ENCODE measurements around the gene LRRC27.
A peak's percentile ranks its signal among the peaks of the same experiment; 100 is the strongest.

Gene LRRC27

GRCh38 chr10:132307823-132308586 is 24.0 kb upstream of the LRRC27 start, which contains the start of gene STK32C:
TSS of gene STK32C (minus strand) at chr10:132307950. CDS start at chr10:132307833, 117 bp downstream.
- H3K4me3 ChIP-seq (ENCODE audit: low read length), result peak within 1 kb of the TSS; percentile 79
- DNase-seq (ENCODE audit: low read depth), result peak; percentile 87
- TF ChIP-seq, protein P1, sequence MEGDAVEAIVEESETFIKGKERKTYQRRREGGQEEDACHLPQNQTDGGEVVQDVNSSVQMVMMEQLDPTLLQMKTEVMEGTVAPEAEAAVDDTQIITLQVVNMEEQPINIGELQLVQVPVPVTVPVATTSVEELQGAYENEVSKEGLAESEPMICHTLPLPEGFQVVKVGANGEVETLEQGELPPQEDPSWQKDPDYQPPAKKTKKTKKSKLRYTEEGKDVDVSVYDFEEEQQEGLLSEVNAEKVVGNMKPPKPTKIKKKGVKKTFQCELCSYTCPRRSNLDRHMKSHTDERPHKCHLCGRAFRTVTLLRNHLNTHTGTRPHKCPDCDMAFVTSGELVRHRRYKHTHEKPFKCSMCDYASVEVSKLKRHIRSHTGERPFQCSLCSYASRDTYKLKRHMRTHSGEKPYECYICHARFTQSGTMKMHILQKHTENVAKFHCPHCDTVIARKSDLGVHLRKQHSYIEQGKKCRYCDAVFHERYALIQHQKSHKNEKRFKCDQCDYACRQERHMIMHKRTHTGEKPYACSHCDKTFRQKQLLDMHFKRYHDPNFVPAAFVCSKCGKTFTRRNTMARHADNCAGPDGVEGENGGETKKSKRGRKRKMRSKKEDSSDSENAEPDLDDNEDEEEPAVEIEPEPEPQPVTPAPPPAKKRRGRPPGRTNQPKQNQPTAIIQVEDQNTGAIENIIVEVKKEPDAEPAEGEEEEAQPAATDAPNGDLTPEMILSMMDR (conservative IDR thresholded peaks at IDR 0.05; ENCODE audit: low read length), result no peak

GRCh38 chr10:132308587-132309470 is 23.2 kb upstream of the LRRC27 start:
- TF ChIP-seq, protein P1 (conservative IDR thresholded peaks at IDR 0.05; ENCODE audit: low read length), result no peak
- peak overlapping the region; percentile 79 for H3K4me3 ChIP-seq (ENCODE audit: low read length)

GRCh38 chr10:132309471-132309865 is 22.5 kb upstream of the LRRC27 start:
- no peak overlapping the region for H3K4me3 ChIP-seq (ENCODE audit: low read length)
- DNase-seq (ENCODE audit: low read depth), result no peak
- TF ChIP-seq, protein P1 (conservative IDR thresholded peaks at IDR 0.05; ENCODE audit: low read length), result no peak

More at GRCh38 chr10:132308587-132309470, 23.2 kb upstream of the LRRC27 start:
- DNase-seq (ENCODE audit: low read depth), result no peak

GRCh38 chr10:132309879-132310591 is 22.0 kb upstream of the LRRC27 start:
- no peak for DNase-seq (ENCODE audit: low read depth)
- TF ChIP-seq, protein P1 (conservative IDR thresholded peaks at IDR 0.05; ENCODE audit: low read length), result no peak
- H3K4me3 ChIP-seq (ENCODE audit: low read length), result no peak overlapping the region

DNA sequence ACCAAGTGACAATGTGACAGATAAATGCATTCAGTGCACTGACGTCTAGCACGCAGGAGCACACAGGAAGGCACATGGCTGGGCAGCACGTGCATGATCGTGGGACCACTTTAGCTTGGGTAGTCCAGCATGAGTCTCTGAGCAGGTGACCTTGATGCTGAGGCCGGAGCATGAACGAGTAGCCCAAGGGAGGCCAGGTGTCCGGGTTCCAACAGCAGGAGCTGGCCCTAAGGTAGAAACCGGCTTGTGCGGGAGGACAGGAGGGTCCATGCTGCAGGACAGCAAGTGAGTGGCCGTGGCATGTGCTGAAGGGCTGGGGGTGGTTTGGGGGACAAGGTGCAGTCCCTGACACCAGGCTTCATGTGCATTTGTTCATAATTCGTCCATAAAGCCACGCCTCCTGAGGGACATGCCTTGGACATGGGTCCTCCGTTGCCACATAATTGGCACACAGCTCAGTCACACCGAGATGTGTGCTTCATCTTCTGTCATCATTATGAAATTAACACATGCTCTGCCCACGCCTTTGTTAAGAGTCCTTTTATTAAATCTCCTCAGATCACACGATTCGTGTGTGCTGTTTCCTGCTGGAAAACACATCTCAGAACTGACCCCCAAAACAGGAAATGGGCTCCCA is 21.2 kb upstream of the LRRC27 start:
- TF ChIP-seq, protein P1 (conservative IDR thresholded peaks at IDR 0.05; ENCODE audit: low read length), result no peak
- no peak for DNase-seq (ENCODE audit: low read depth)

DNA sequence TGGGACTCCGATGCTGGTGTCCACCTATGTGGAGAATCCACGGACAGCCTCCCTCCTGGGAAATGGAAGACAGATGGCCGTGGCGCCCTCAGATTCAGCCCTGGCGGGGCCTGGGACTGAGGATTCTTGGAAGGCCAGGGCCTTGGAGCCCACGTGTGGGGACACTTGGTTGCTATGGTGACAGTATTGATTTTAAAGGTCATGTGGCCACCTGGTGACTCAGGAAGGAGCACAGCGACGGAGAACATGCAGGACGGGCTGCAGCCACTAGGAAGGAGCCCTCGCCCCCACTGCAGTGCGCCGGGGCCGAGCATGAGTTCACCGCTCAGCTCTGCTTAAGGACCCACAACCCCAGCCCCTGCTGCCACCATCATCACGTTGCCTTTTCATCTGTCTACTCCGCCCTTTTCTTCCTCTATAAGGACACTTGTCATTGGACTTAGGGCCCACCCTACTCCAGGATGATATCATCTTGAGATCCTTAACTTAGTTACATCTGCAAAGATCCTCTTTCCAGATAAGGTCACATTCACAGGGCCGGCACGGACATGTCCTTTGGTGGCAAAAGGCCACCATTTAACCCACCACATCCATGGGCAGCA is 20.6 kb upstream of the LRRC27 start:
- TF ChIP-seq, protein P1 (conservative IDR thresholded peaks at IDR 0.05; ENCODE audit: low read length), result no peak
- no peak for DNase-seq (ENCODE audit: low read depth)

More for the DNA sequence above, 21.2 kb upstream of the LRRC27 start:
- no peak overlapping the region for H3K4me3 ChIP-seq (ENCODE audit: low read length)

More for the DNA sequence above, 20.6 kb upstream of the LRRC27 start:
- H3K4me3 ChIP-seq (ENCODE audit: low read length), result no peak overlapping the region
